Gastrocnemius medialis (tissue), 4 donors: ENCODE data around the gene PRCC. TPM values are rescaled to one million over a fixed set of nuclear protein-coding genes. Genes with fewer than 3 reads are reported as not detected.

Experiments used
- ATAC-seq, 2 donors: fragments of 150-250 bp; one replicate each; pipeline ENCODE4 v1.9.1; 2016
- DNase-seq, 2 donors: peaks; one replicate each; pipeline ENCODE4 v3.0.0-alpha.2; 2019
- H3K27ac ChIP-seq, 4 donors: fragments of 200-600 bp; sonication (generic); 1 replicate in 1 of 4; 2 replicates in 3 of 4; pipeline ENCODE4 v1.5.1; 2016 to 2018; ENCODE audit warnings: mild to moderate bottlenecking in 2 of 4, moderate library complexity in 1 of 4
- H3K27me3 ChIP-seq, 3 donors: fragments of 200-600 bp; sonication (generic) in 2 of 3; 1 replicate in 1 of 3; 2 replicates in 2 of 3; pipeline versions ENCODE4 v1.5.1 to v1.6.0; 2016 to 2019; ENCODE audit warnings: mild to moderate bottlenecking in 1 of 3, moderate library complexity in 1 of 3
- H3K36me3 ChIP-seq, 2 donors: fragments of 200-600 bp; sonication (generic) in 1 of 2; one replicate each; pipeline ENCODE4 v1.5.1; 2017 to 2018
- H3K4me1 ChIP-seq, 2 donors: fragments of 200-600 bp; sonication (generic) in 1 of 2; one replicate each; pipeline ENCODE4 v1.5.1; 2016 to 2017; ENCODE audit warnings: mild to moderate bottlenecking in 2 of 2
- H3K4me3 ChIP-seq, 4 donors: fragments of 200-600 bp; sonication (generic) in 3 of 4; 1 replicate in 1 of 4; 2 replicates in 3 of 4; pipeline ENCODE4 v1.5.1; 2016 to 2019; ENCODE audit warnings: mild to moderate bottlenecking in 2 of 4
- H3K9me3 ChIP-seq, 3 donors: fragments of 200-600 bp; sonication (generic) in 2 of 3; 1 replicate in 1 of 3; 2 replicates in 2 of 3; pipeline ENCODE4 v1.5.1; 2016 to 2019
- CTCF ChIP-seq, 5 experiments: fragments of 450-650 bp in 3 of 5; fragments of 200-600 bp in 2 of 5; sonication (generic) in 2 of 5; IDR thresholded peaks in 4 of 5; conservative IDR thresholded peaks in 1 of 5; 1 replicate in 4 of 5; 2 replicates in 1 of 5; pipeline ENCODE4 v1.5.1; 2016 to 2019; ENCODE audit warnings: antibody characterized with exemption in 5 of 5, mild to moderate bottlenecking in 3 of 5, moderate library complexity in 3 of 5
- POLR2A ChIP-seq, 2 donors: fragments of 450-650 bp; IDR thresholded peaks; one replicate each; pipeline ENCODE4 v1.6.1; 2017; ENCODE audit warnings: antibody characterized with exemption in 2 of 2, mild to moderate bottlenecking in 2 of 2, moderate library complexity in 2 of 2
- in situ Hi-C, 4 donors: fragments of 200-750 bp; cut with MboI; loops; one replicate each; pipeline versions ENCODE4 v1.15.0 to v1.8.0; 2017; ENCODE audit warnings: low sequenced_read_pairs in 4 of 4
- intact Hi-C: fragments of 100-400 bp; cut with DNase I; formaldehyde crosslinking; loops from one replicate; pipeline ENCODE4 v1.15.1; 2023; ENCODE audit warnings: low total_unique reads
- total RNA-seq, 4 donors: library from RNA; depleted of rRNA; stranded (reverse); fragments of >200 nt; gene quantifications; one replicate each; pipeline versions ENCODE4 v1.1.0 to v1.2.3, GENCODE V29; 2016

PRCC gene
- total RNA-seq, 4 donors from 2014 or later: 42.8 to 62.3 (median 46.5) TPM

- intact Hi-C loops: no loop called here
- in situ Hi-C loops: no loop called here
- Histone ChIP-seq H3K9me3 (no peaks in the 10 kb centered on the region), H3K4me3 (no peak overlapping the region), H3K36me3 (no peaks in the 10 kb centered on the region), H3K27me3 (no peaks in the 10 kb centered on the region), H3K4me1 (peaks cover 34 to 42% of the 10 kb centered on the region in 2 donors), H3K27ac (no peak overlapping the region)
- ATAC-seq (no peak), DNase-seq (no peak)
- TF ChIP-seq CTCF (IDR thresholded peaks at IDR 0.05 in 4 of 5, conservative IDR thresholded peaks at IDR 0.05 in 1 of 5) (no peak), POLR2A (IDR thresholded peaks at IDR 0.05) (no peak)
These were observed 41.9 kb downstream of the PRCC start for GRCh38 chr1:156809281-156809680.

GRCh38 chr1:156809711-156810366 is 42.5 kb downstream of the PRCC start:
- H3K36me3 ChIP-seq: no peaks in the 10 kb centered on the region
- no peaks in the 10 kb centered on the region for H3K27me3 ChIP-seq
- peaks cover 33 to 38% of the 10 kb centered on the region in 2 donors for H3K4me1 ChIP-seq
- no peak overlapping the region for H3K4me3 ChIP-seq
- H3K9me3 ChIP-seq: no peaks in the 10 kb centered on the region
- H3K27ac ChIP-seq: no peak overlapping the region
- ATAC-seq (no peak), DNase-seq (no peak)
- TF ChIP-seq POLR2A (IDR thresholded peaks at IDR 0.05): no peak
- no peak for TF ChIP-seq CTCF (IDR thresholded peaks at IDR 0.05 in 4 of 5, conservative IDR thresholded peaks at IDR 0.05 in 1 of 5)
- in situ Hi-C loops: no loop called here
- intact Hi-C loops: loop anchor here (2.0 kb wide), 1 partner anchor 51 kb away; the partner anchor contains the start of gene NTRK1

GRCh38 chr1:156811168-156811567 is 43.8 kb downstream of the PRCC start:
- no peak for DNase-seq
- Histone ChIP-seq H3K27ac (no peak overlapping the region), H3K36me3 (no peaks in the 10 kb centered on the region), H3K27me3 (no peaks in the 10 kb centered on the region), H3K9me3 (no peaks in the 10 kb centered on the region), H3K4me1 (peaks cover 21 to 24% of the 10 kb centered on the region in 2 donors), H3K4me3 (no peak overlapping the region)
- in situ Hi-C loops (no loop called here), intact Hi-C loops (loop anchor here (2.0 kb wide), 1 partner anchor 50 kb away; the partner anchor contains the start of gene NTRK1)
- TF ChIP-seq CTCF (IDR thresholded peaks at IDR 0.05 in 4 of 5, conservative IDR thresholded peaks at IDR 0.05 in 1 of 5): no peak
- TF ChIP-seq POLR2A (IDR thresholded peaks at IDR 0.05): no peak
- no peak for ATAC-seq

GRCh38 chr1:156812293-156812990 is 45.1 kb downstream of the PRCC start:
- no peak for ATAC-seq
- no peak for DNase-seq
- H3K4me3 ChIP-seq: no peak overlapping the region
- H3K27me3 ChIP-seq: no peaks in the 10 kb centered on the region
- in situ Hi-C loops (no loop called here), intact Hi-C loops (no loop called here)
- H3K36me3 ChIP-seq: no peaks in the 10 kb centered on the region
- no peak overlapping the region for H3K27ac ChIP-seq
- H3K4me1 ChIP-seq: peaks cover 13 to 15% of the 10 kb centered on the region in 2 donors
- no peaks in the 10 kb centered on the region for H3K9me3 ChIP-seq
- TF ChIP-seq POLR2A (IDR thresholded peaks at IDR 0.05) (no peak), CTCF (IDR thresholded peaks at IDR 0.05 in 4 of 5, conservative IDR thresholded peaks at IDR 0.05 in 1 of 5) (no peak)
